Measurements from ENCODE around the gene FKBP9. TPM values are rescaled to one million over a fixed set of nuclear protein-coding genes. Genes with fewer than 3 reads are reported as not detected.
A peak's percentile ranks its signal among the peaks of the same experiment; 100 is the strongest.
"Not testable (repeated sequence)": the region's sequence is repeated elsewhere in the genome, so short reads cannot be mapped to it uniquely, and the experiment has no call there.

Gene FKBP9
- total RNA-seq, 1 experiment from 2014 or later = 139 TPM

DNA sequence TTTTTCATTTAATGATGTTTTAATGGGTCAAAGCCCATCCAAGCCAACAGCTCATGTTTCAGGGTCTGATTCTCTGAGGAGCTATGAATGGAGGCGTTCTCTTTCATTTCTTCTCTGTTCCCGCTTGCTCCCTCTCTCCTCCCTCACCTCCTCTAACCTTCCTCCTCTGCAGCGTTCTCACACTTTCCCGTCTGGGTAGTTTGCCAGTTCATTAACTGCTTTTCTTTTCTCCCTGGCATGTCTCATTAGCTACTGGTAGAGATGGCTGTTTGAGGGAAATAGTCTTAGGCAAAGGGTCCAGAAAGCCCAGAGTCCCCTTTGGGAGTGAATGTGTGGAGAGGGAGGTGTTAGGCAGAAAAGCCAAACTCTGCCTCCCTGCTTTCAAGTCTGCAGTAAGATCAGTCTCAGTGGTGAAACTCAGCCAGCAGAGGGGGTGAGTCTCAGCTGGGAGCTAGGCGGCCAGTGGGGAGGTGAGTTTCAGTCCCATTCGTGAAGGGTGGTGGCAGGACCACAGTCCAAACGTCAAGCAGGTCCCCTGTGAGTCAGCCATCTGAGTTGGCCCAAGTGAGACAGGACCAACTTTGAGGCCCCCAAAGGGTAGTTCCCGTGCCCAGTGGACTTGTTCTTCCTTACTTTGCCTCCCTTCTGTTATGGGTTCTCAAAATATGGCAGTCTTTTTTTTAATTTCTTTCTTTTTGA lies 7.4 kb downstream of the FKBP9 start:
- H3K9me3 Mint-ChIP-seq (ENCODE audit: unreplicated experiment); DNase-seq (ENCODE audit: unreplicated experiment); H3K4me3 Mint-ChIP-seq (ENCODE audit: unreplicated experiment); H3K36me3 Mint-ChIP-seq (ENCODE audit: insufficient read depth, unreplicated experiment); intact Hi-C loops (cut with micrococcal nuclease); H3K27me3 Mint-ChIP-seq (ENCODE audit: insufficient read depth, unreplicated experiment); BruUV-seq (replicated peaks); POLR2A ChIA-PET: not testable (repeated sequence)
- peak overlapping the region; percentile 81 for H3K27ac Mint-ChIP-seq (ENCODE audit: low read depth, unreplicated experiment)
- CTCF ChIA-PET = interaction anchor here (0.6 to 2.2 kb wide), 7 partner anchors 21 to 143 kb away, joined by 3 to 8 read pairs (median 5); no protein-coding TSS in a partner anchor
- peaks cover 12% of the 10 kb centered on the region for H3K4me1 Mint-ChIP-seq (ENCODE audit: insufficient read depth, unreplicated experiment)
- TF ChIP-seq, protein P1, sequence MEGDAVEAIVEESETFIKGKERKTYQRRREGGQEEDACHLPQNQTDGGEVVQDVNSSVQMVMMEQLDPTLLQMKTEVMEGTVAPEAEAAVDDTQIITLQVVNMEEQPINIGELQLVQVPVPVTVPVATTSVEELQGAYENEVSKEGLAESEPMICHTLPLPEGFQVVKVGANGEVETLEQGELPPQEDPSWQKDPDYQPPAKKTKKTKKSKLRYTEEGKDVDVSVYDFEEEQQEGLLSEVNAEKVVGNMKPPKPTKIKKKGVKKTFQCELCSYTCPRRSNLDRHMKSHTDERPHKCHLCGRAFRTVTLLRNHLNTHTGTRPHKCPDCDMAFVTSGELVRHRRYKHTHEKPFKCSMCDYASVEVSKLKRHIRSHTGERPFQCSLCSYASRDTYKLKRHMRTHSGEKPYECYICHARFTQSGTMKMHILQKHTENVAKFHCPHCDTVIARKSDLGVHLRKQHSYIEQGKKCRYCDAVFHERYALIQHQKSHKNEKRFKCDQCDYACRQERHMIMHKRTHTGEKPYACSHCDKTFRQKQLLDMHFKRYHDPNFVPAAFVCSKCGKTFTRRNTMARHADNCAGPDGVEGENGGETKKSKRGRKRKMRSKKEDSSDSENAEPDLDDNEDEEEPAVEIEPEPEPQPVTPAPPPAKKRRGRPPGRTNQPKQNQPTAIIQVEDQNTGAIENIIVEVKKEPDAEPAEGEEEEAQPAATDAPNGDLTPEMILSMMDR (IDR thresholded peaks at IDR 0.05; ENCODE audit: unreplicated experiment) = peak; percentile 24

DNA sequence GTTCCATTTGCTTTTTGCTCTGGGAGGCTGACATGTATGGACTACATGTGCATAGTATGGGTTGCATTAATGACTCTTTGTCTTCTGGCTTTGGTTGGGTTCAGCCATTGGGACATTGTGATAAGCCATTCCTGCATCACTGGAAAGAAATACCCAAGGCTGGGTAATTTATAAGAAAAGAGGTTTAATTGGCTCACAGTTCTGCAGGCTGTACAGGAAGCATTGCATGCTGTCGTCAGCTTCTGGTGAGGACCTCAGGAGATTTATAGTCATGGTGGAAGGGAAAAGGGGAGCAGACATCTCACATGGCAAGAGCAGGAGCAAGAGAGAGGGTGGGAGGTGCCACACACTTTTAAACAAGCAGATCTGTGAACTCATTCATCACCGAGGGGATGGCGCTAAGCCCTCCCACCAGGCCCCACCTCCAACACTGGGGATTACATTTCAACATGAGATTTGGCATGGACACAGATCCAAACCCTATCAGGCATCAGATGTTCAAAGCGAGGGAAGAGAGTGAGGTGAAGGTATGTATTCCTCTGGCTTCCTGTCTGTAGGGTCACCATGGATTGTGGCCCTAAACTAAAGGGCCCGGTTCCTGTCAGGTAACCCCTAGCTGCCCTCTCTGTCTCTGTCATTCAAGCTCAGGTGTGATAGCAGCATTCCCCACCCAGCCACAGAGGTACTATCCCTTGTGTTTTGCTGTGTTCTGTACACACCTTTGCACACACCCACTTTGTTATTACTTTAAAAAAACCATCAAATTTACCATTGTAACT lies 9.4 kb downstream of the FKBP9 start:
- intact Hi-C loops (cut with micrococcal nuclease); POLR2A ChIA-PET; H3K27me3 Mint-ChIP-seq (ENCODE audit: insufficient read depth, unreplicated experiment); CTCF ChIA-PET; H3K4me3 Mint-ChIP-seq (ENCODE audit: unreplicated experiment); H3K27ac Mint-ChIP-seq (ENCODE audit: low read depth, unreplicated experiment); DNase-seq (ENCODE audit: unreplicated experiment); BruUV-seq (replicated peaks); H3K36me3 Mint-ChIP-seq (ENCODE audit: insufficient read depth, unreplicated experiment); H3K9me3 Mint-ChIP-seq (ENCODE audit: unreplicated experiment): not testable (repeated sequence)
- H3K4me1 Mint-ChIP-seq (ENCODE audit: insufficient read depth, unreplicated experiment) = peaks cover 17% of the 10 kb centered on the region

DNA sequence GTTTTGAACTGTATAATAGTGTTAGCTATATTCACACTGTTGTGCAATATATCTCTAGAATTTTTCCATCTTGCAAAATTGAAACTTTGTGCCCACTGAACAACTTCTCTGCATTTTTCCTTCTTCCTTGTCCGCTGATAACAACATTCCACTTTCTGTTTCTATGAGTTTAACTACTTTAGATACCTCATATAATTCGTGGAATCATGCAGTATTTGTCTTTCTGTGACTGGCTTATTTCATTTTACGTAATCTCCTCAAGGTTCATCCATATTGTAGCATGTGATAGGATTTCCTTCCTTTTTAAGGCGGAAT lies 10.0 kb downstream of the FKBP9 start:
- intact Hi-C loops (cut with micrococcal nuclease); H3K27ac Mint-ChIP-seq (ENCODE audit: low read depth, unreplicated experiment); H3K9me3 Mint-ChIP-seq (ENCODE audit: unreplicated experiment); DNase-seq (ENCODE audit: unreplicated experiment); H3K36me3 Mint-ChIP-seq (ENCODE audit: insufficient read depth, unreplicated experiment); BruUV-seq (replicated peaks); CTCF ChIA-PET; H3K27me3 Mint-ChIP-seq (ENCODE audit: insufficient read depth, unreplicated experiment); H3K4me3 Mint-ChIP-seq (ENCODE audit: unreplicated experiment); POLR2A ChIA-PET: not testable (repeated sequence)
- H3K4me1 Mint-ChIP-seq (ENCODE audit: insufficient read depth, unreplicated experiment) = peaks cover 17% of the 10 kb centered on the region

DNA sequence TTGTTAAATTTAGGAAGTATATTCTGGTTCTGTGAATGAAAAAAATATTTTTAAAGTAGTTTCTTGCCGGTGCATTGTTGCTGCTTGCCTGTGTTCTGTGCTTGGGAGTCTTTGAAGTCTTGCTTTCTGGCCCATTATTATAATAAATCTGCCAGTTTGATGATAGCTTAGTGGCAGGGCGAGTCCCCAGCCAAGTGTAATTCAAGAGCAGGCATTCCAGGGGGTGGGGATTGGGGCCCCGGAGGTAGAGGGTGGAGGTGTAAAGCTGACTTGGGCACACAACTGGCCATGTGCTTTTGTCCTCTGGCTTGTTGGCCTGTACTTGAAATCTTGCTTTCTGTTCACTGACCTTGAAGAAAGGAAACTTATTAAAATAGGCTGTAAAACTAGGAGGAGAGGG lies 14.7 kb downstream of the FKBP9 start:
- DNase-seq (ENCODE audit: unreplicated experiment); H3K27me3 Mint-ChIP-seq (ENCODE audit: insufficient read depth, unreplicated experiment); H3K36me3 Mint-ChIP-seq (ENCODE audit: insufficient read depth, unreplicated experiment); BruUV-seq (replicated peaks); H3K9me3 Mint-ChIP-seq (ENCODE audit: unreplicated experiment); CTCF ChIA-PET; intact Hi-C loops (cut with micrococcal nuclease); H3K4me3 Mint-ChIP-seq (ENCODE audit: unreplicated experiment): not testable (repeated sequence)
- Mint-ChIP-seq H3K27ac (ENCODE audit: low read depth, unreplicated experiment) (peak overlapping the region; percentile 39), H3K4me1 (ENCODE audit: insufficient read depth, unreplicated experiment) (peaks cover 11% of the 10 kb centered on the region)
- POLR2A ChIA-PET = interaction anchor here (0.9 to 1.6 kb wide), 2 partner anchors 14 to 68 kb away, joined by 4 to 12 read pairs; partner anchors contain the start of gene FKBP9

DNA sequence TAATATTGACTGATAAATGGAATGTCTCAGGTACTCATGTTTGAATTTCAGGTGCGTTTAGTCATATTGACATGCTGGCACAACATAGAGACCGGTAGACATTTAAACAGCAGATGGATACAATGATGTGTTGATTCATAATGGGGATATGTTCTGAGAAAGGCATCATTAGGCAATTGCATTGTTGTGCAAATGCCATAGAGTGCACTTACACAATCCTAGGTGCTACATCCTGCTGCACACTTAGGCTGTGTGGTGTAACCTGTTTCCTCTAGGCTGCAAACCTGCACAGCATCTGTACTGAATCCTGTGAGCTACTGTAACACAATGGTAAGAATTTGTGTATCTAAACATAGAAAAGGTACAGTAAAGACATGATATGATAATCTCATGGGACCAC lies 19.9 kb downstream of the FKBP9 start:
- POLR2A ChIA-PET; H3K9me3 Mint-ChIP-seq (ENCODE audit: unreplicated experiment); H3K4me1 Mint-ChIP-seq (ENCODE audit: insufficient read depth, unreplicated experiment); H3K4me3 Mint-ChIP-seq (ENCODE audit: unreplicated experiment); CTCF ChIA-PET; H3K36me3 Mint-ChIP-seq (ENCODE audit: insufficient read depth, unreplicated experiment); H3K27ac Mint-ChIP-seq (ENCODE audit: low read depth, unreplicated experiment); intact Hi-C loops (cut with micrococcal nuclease); BruUV-seq (replicated peaks); H3K27me3 Mint-ChIP-seq (ENCODE audit: insufficient read depth, unreplicated experiment): not testable (repeated sequence)
- peak; percentile 89 for DNase-seq (ENCODE audit: unreplicated experiment)

DNA sequence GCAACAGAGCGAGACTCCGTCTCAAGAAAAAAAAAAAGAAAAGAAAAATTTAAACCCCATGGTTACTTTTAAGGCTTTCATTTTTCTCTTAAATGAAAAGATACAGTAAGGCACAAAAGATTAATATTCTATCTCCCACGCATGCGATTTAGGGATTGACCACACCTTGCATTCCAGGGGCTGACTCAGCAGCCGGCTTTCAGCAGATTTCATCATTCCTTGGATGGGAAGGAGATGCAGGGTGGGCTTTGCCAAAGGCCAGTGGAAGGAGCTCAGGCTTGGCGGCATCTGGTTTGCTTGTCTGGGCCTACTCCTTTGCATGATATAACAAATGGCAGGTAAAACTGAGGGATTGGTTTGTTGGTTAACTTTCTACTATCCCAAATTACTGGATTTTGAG lies 22.0 kb downstream of the FKBP9 start:
- H3K4me1 Mint-ChIP-seq (ENCODE audit: insufficient read depth, unreplicated experiment); intact Hi-C loops (cut with micrococcal nuclease); H3K9me3 Mint-ChIP-seq (ENCODE audit: unreplicated experiment); POLR2A ChIA-PET; CTCF ChIA-PET; BruUV-seq (replicated peaks); H3K36me3 Mint-ChIP-seq (ENCODE audit: insufficient read depth, unreplicated experiment); H3K27me3 Mint-ChIP-seq (ENCODE audit: insufficient read depth, unreplicated experiment); H3K4me3 Mint-ChIP-seq (ENCODE audit: unreplicated experiment): not testable (repeated sequence)
- DNase-seq (ENCODE audit: unreplicated experiment) = peak; percentile 87
- H3K27ac Mint-ChIP-seq (ENCODE audit: low read depth, unreplicated experiment) = peak overlapping the region; percentile 75

DNA sequence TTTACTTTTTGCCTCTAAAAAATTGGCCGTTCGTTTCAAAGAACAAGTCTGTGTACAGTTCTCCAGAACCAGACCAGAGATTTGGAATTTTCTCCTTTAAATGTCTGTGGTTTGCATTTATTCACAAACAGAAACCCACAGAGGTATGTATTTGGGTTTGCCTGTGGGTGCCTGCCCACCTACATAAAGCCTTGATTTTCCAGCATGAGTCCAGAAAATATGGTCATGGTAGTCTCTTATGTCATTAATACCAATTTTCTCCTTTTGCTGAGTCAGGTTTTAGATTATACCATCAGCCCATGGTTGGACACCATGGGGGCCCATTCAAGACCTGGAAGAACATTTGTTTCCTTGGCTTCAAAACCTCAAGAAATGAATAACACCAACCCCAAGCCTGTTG lies 22.7 kb downstream of the FKBP9 start:
- H3K27me3 Mint-ChIP-seq (ENCODE audit: insufficient read depth, unreplicated experiment); H3K9me3 Mint-ChIP-seq (ENCODE audit: unreplicated experiment); H3K27ac Mint-ChIP-seq (ENCODE audit: low read depth, unreplicated experiment); intact Hi-C loops (cut with micrococcal nuclease); DNase-seq (ENCODE audit: unreplicated experiment); CTCF ChIA-PET; H3K4me1 Mint-ChIP-seq (ENCODE audit: insufficient read depth, unreplicated experiment); H3K4me3 Mint-ChIP-seq (ENCODE audit: unreplicated experiment); POLR2A ChIA-PET: not testable (repeated sequence)
- peaks cover 14% of the 10 kb centered on the region for H3K36me3 Mint-ChIP-seq (ENCODE audit: insufficient read depth, unreplicated experiment)
- BruUV-seq (replicated peaks) = TSS peak; percentile 84

DNA sequence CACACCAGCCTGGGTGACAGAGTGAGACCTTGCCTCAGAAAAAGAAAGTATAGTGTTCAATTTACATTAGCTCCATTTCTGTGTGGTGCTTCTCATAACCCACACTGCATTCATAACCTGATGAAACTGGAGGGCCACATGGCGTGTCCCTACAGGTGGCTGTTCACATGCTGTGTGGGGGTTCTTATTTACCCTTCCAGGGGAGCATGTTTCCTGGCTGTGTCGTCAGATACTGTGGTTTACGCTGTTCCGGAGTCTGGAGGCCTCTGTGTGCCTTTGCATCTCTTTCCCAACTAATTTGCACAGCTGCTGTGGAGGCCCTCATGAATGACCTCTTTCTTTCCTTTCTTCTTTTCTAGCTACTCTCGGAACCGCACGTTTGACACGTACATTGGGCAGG lies 30.9 kb downstream of the FKBP9 start:
- intact Hi-C loops (cut with micrococcal nuclease); H3K4me1 Mint-ChIP-seq (ENCODE audit: insufficient read depth, unreplicated experiment); H3K27me3 Mint-ChIP-seq (ENCODE audit: insufficient read depth, unreplicated experiment); BruUV-seq (replicated peaks); H3K4me3 Mint-ChIP-seq (ENCODE audit: unreplicated experiment); H3K27ac Mint-ChIP-seq (ENCODE audit: low read depth, unreplicated experiment); DNase-seq (ENCODE audit: unreplicated experiment); CTCF ChIA-PET; POLR2A ChIA-PET; H3K9me3 Mint-ChIP-seq (ENCODE audit: unreplicated experiment): not testable (repeated sequence)
- H3K36me3 Mint-ChIP-seq (ENCODE audit: insufficient read depth, unreplicated experiment) = peaks cover 42% of the 10 kb centered on the region

All from MCF 10A (cell line).